ENCODE results near the gene ESPNL. TPM values are rescaled to one million over a fixed set of nuclear protein-coding genes. Genes with fewer than 3 reads are reported as not detected.

ESPNL gene
- total and polyA plus RNA-seq, 9 of the 15 experiments (the other 6 are each of a cell fraction or from before 2014, with no cell fraction given), result 0.03 to 0.09 (median 0.05) TPM; not detected in 3

- FAIRE-seq (no peak), ATAC-seq (no peak), DNase-seq (ENCODE audit: extremely low read depth in 1 of 4, low spot score in 3 of 4) (no peak)
- CTCF ChIA-PET (ENCODE audit: low intra/inter-chr PET ratio), result no interaction called here
- no peak overlapping the region for H3K4me3 ChIP-seq
- peaks cover 2% of the 10 kb centered on the region; the same call in 1 of the 2 replicates for H4K20me1 ChIP-seq (replicated peaks; ENCODE audit: control insufficient read depth, insufficient read depth, low read length)
- intact Hi-C loops (cut with micrococcal nuclease), result no loop called here
- POLR2A ChIA-PET, result no interaction called here
- no peaks in the 10 kb centered on the region for H3K9me3 ChIP-seq (replicated peaks; ENCODE audit: control insufficient read depth, insufficient read depth, low read depth, low read length)
- H3K79me2 ChIP-seq (ENCODE audit: control insufficient read depth, insufficient read depth, low read length), result no peaks in the 10 kb centered on the region
- in situ Hi-C loops (cut with MboI), result no loop called here
- 37% methylated on average over 5 of the region's 20 CpGs for WGBS (ENCODE audit: insufficient coverage, low coverage, missing lambda C conversion rate)
- BruUV-seq (replicated peaks), result no TSS peak
- H3K36me3 ChIP-seq (ENCODE audit: control insufficient read depth, insufficient read depth, low read length), result no peaks in the 10 kb centered on the region
- H2AFZ ChIP-seq (ENCODE audit: low read depth, low read length), result no peak overlapping the region
- H3K27me3 ChIP-seq (ENCODE audit: control insufficient read depth in 2 of 2, insufficient read depth in 2 of 2, low read length in 2 of 2), result peaks cover 0 to 5% of the 10 kb centered on the region in 2 experiments; a peak in 2 of 5 replicates
- H3K27ac ChIP-seq (ENCODE audit: extremely low read depth, low read depth, low read length), result no peak overlapping the region
- no peak overlapping the region for H3K4me2 ChIP-seq (ENCODE audit: insufficient read depth, low read length)
- no peak overlapping the region for H3K9ac ChIP-seq (ENCODE audit: insufficient read depth in 1 of 2, low read depth in 2 of 2, low read length in 2 of 2)
- peaks cover 6 to 61% of the 10 kb centered on the region in 2 experiments; a peak in 4 of 5 replicates for H3K4me1 ChIP-seq (replicated peaks in 1 of 2; ENCODE audit: control insufficient read depth in 2 of 2, insufficient read depth in 2 of 2, low read length in 2 of 2)
- no peaks in the 10 kb centered on the region for H3K9me1 ChIP-seq (ENCODE audit: control insufficient read depth, insufficient read depth, low read length)
- TF ChIP-seq SMAD3 (CRISPR knock-in tag; conservative IDR thresholded peaks at IDR 0.05), result no peak
- no peak for TF ChIP-seq ZBTB5 (IDR thresholded peaks at IDR 0.05)
- no peak for TF ChIP-seq ETV1 (tag; conservative IDR thresholded peaks at IDR 0.05; ENCODE audit: low read depth)
- TF ChIP-seq RBM25 (IDR thresholded peaks at IDR 0.05; ENCODE audit: low read depth, low read length, severe bottlenecking), result peak; percentile 69
- TF ChIP-seq HNRNPUL1 (IDR thresholded peaks at IDR 0.05; ENCODE audit: low read length), result no peak
- TF ChIP-seq ZBTB43 (CRISPR knock-in tag; IDR thresholded peaks at IDR 0.05), result no peak
- TF ChIP-seq ADNP (tag; IDR thresholded peaks at IDR 0.05), result 0 out of 2 replicates have a peak, but pooled peaks have one; percentile 25
- no peak for TF ChIP-seq ZFP36 (IDR thresholded peaks at IDR 0.05; ENCODE audit: low read depth, low read length, partially characterized antibody)
- TF ChIP-seq RFX5 (IDR thresholded peaks at IDR 0.05; ENCODE audit: low read depth, low read length), result no peak
- no peak for TF ChIP-seq HMGN3 (IDR thresholded peaks at IDR 0.05; ENCODE audit: borderline replicate concordance, extremely low read depth, insufficient read length, low read depth, low read length)
- TF ChIP-seq KDM1A (IDR thresholded peaks at IDR 0.05), result peak; percentile 27 to 40; a peak in 2 of 4 replicates
- TF ChIP-seq SMC3 (conservative IDR thresholded peaks at IDR 0.05; ENCODE audit: insufficient read depth, low read depth, low read length), result no peak
- TF ChIP-seq RBM14 (IDR thresholded peaks at IDR 0.05; ENCODE audit: borderline replicate concordance, insufficient read depth, low read depth, low read length), result no peak
- TF ChIP-seq LEF1 (IDR thresholded peaks at IDR 0.05), result no peak
- TF ChIP-seq GATAD2A (IDR thresholded peaks at IDR 0.05), result no peak
- TF ChIP-seq ZFP30 (CRISPR knock-in tag; IDR thresholded peaks at IDR 0.05; ENCODE audit: borderline replicate concordance), result no peak
- no peak for TF ChIP-seq EZH2 (IDR thresholded peaks at IDR 0.05; ENCODE audit: borderline replicate concordance, low read depth, low read length)
- TF ChIP-seq TAF9B (IDR thresholded peaks at IDR 0.05; ENCODE audit: partially characterized antibody), result no peak
- TF ChIP-seq ZNF76 (CRISPR knock-in tag; IDR thresholded peaks at IDR 0.05; ENCODE audit: borderline replicate concordance), result no peak
- TF ChIP-seq E2F3 (CRISPR knock-in tag; IDR thresholded peaks at IDR 0.05), result no peak
Measured at GRCh38 chr2:238143239-238143951, 43.3 kb downstream of the ESPNL start.
